Erythroblast (primary cell): ENCODE measurements around the gene RGS7.

Source experiments
- GATA1 ChIP-seq: IDR thresholded peaks from 2 replicates; pipeline ENCODE4 v1.6.1; 2011; ENCODE audit warnings: low read depth, mild to moderate bottlenecking, control low read depth, low read length, moderate library complexity
- POLR2A ChIP-seq: IDR thresholded peaks from 2 replicates; pipeline ENCODE4 v1.6.1; 2011; ENCODE audit warnings: mild to moderate bottlenecking, low read length

- TF ChIP-seq POLR2A (no peak), GATA1 (no peak)
Observed at GRCh38 chr1:241265428-241265827, 91.6 kb downstream of the RGS7 start.
